ENCODE measurements around the gene SYMPK. TPM values are rescaled to one million over a fixed set of nuclear protein-coding genes. Genes with fewer than 3 reads are reported as not detected.

Gene SYMPK
- total and polyA plus RNA-seq, 2 donors from 2014 or later = 61.5 to 77.4 TPM

- Histone ChIP-seq H3K4me3 (ENCODE audit: low read length in 3 of 3) (no peak overlapping the region), H3K36me3 (ENCODE audit: control insufficient read depth in 2 of 3, insufficient read depth in 3 of 3, low read length in 3 of 3) (peaks cover 0 to 9% (median 4%) of the 10 kb centered on the region in 3 donors), H3K27me3 (ENCODE audit: control insufficient read depth, insufficient read depth, low read length) (no peaks in the 10 kb centered on the region), H3K9ac (ENCODE audit: low read length in 3 of 3) (no peak overlapping the region), H3K9me3 (ENCODE audit: control insufficient read depth in 2 of 3, insufficient read depth in 1 of 3, low read length in 3 of 3) (no peaks in the 10 kb centered on the region), H3K4me1 (ENCODE audit: control insufficient read depth in 2 of 3, insufficient read depth in 2 of 3, low read depth in 1 of 3, low read length in 3 of 3) (no peaks in the 10 kb centered on the region), H3K27ac (ENCODE audit: low read depth in 2 of 2, low read length in 2 of 2) (no peak overlapping the region)
- intact Hi-C loops (cut with DNase I) = no loop called here
- FAIRE-seq (no peak), DNase-seq (no peak)
- TF ChIP-seq, protein P1, sequence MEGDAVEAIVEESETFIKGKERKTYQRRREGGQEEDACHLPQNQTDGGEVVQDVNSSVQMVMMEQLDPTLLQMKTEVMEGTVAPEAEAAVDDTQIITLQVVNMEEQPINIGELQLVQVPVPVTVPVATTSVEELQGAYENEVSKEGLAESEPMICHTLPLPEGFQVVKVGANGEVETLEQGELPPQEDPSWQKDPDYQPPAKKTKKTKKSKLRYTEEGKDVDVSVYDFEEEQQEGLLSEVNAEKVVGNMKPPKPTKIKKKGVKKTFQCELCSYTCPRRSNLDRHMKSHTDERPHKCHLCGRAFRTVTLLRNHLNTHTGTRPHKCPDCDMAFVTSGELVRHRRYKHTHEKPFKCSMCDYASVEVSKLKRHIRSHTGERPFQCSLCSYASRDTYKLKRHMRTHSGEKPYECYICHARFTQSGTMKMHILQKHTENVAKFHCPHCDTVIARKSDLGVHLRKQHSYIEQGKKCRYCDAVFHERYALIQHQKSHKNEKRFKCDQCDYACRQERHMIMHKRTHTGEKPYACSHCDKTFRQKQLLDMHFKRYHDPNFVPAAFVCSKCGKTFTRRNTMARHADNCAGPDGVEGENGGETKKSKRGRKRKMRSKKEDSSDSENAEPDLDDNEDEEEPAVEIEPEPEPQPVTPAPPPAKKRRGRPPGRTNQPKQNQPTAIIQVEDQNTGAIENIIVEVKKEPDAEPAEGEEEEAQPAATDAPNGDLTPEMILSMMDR (IDR thresholded peaks at IDR 0.05; ENCODE audit: borderline replicate concordance, extremely low read depth, insufficient read depth) = no peak
Observed at GRCh38 chr19:45820413-45821102, 42.4 kb downstream of the SYMPK start.

DNA sequence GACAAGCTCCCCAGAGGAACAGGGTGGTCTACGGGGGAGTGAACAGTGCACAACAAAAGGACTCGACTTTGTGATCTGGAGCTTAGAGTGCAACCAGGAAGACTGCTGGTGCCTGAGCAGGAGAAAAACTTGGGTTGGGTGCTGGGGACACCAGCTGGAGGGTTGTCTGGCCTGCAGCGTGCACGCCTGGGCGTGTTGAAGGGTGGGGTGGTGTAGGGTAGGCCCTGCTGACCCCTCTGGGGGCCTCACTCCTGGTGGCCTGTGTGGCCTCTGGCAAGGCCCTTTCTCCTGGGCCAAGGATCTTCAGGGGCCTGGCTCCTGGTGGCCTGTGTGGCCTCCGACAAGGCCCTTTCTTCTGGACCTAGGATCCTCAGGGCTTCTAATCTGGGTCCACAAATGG, 43.2 kb downstream of the SYMPK start:
- TF ChIP-seq, protein P1 (IDR thresholded peaks at IDR 0.05; ENCODE audit: borderline replicate concordance, extremely low read depth, insufficient read depth) = no peak
- DNase-seq (no peak), FAIRE-seq (no peak)
- Histone ChIP-seq H3K4me1 (ENCODE audit: control insufficient read depth in 2 of 3, insufficient read depth in 2 of 3, low read depth in 1 of 3, low read length in 3 of 3) (no peaks in the 10 kb centered on the region), H3K9ac (ENCODE audit: low read length in 3 of 3) (no peak overlapping the region), H3K27ac (ENCODE audit: low read depth in 2 of 2, low read length in 2 of 2) (no peak overlapping the region), H3K9me3 (ENCODE audit: control insufficient read depth in 2 of 3, insufficient read depth in 1 of 3, low read length in 3 of 3) (no peaks in the 10 kb centered on the region), H3K27me3 (ENCODE audit: control insufficient read depth, insufficient read depth, low read length) (no peaks in the 10 kb centered on the region), H3K4me3 (ENCODE audit: low read length in 3 of 3) (no peak overlapping the region), H3K36me3 (ENCODE audit: control insufficient read depth in 2 of 3, insufficient read depth in 3 of 3, low read length in 3 of 3) (peaks cover 0 to 9% (median 2%) of the 10 kb centered on the region in 3 donors)
- intact Hi-C loops (cut with DNase I) = no loop called here

- H3K27me3 ChIP-seq (ENCODE audit: control insufficient read depth, insufficient read depth, low read length) = no peaks in the 10 kb centered on the region
- peaks cover 0 to 4% (median 2%) of the 10 kb centered on the region in 3 donors for H3K36me3 ChIP-seq (ENCODE audit: control insufficient read depth in 2 of 3, insufficient read depth in 3 of 3, low read length in 3 of 3)
- FAIRE-seq (no peak), DNase-seq (peak in 4 of 5 donors; percentile 44 to 83 (median 61))
- no peaks in the 10 kb centered on the region for H3K4me1 ChIP-seq (ENCODE audit: control insufficient read depth in 2 of 3, insufficient read depth in 2 of 3, low read depth in 1 of 3, low read length in 3 of 3)
- no peak overlapping the region for H3K4me3 ChIP-seq (ENCODE audit: low read length in 3 of 3)
- H3K9me3 ChIP-seq (ENCODE audit: control insufficient read depth in 2 of 3, insufficient read depth in 1 of 3, low read length in 3 of 3) = no peaks in the 10 kb centered on the region
- TF ChIP-seq, protein P1 (IDR thresholded peaks at IDR 0.05; ENCODE audit: borderline replicate concordance, extremely low read depth, insufficient read depth) = no peak
- intact Hi-C loops (cut with DNase I) = no loop called here
- no peak overlapping the region for H3K9ac ChIP-seq (ENCODE audit: low read length in 3 of 3)
- no peak overlapping the region for H3K27ac ChIP-seq (ENCODE audit: low read depth in 2 of 2, low read length in 2 of 2)
Observed at GRCh38 chr19:45817725-45818301, 45.1 kb downstream of the SYMPK start.
